ENCODE results near the gene FOXF1. TPM values are rescaled to one million over a fixed set of nuclear protein-coding genes. Genes with fewer than 3 reads are reported as not detected.

FOXF1 gene
- total and polyA plus RNA-seq, 2 of the 13 experiments (the other 11 are each of a cell fraction or from before 2014, with no cell fraction given) = not detected

- TF ChIP-seq ZHX2 (IDR thresholded peaks at IDR 0.05; ENCODE audit: low read depth) (no peak), ZHX2 (CRISPR knock-in tag; IDR thresholded peaks at IDR 0.05; ENCODE audit: borderline replicate concordance) (no peak), ZBTB1 (CRISPR knock-in tag; IDR thresholded peaks at IDR 0.05; ENCODE audit: borderline replicate concordance) (no peak), THRA (CRISPR knock-in tag; IDR thresholded peaks at IDR 0.05; ENCODE audit: borderline replicate concordance) (no peak), REST (IDR thresholded peaks at IDR 0.05; ENCODE audit: borderline replicate concordance in 1 of 2, low read depth in 1 of 2, low read length in 2 of 2) (no peak), ZNF580 (CRISPR knock-in tag; IDR thresholded peaks at IDR 0.05; ENCODE audit: borderline replicate concordance, low read depth) (no peak), ARID3A (IDR thresholded peaks at IDR 0.05; ENCODE audit: low read depth, low read length) (no peak), ZNF430 (CRISPR knock-in tag; IDR thresholded peaks at IDR 0.05) (no peak), ZNF557 (CRISPR knock-in tag; IDR thresholded peaks at IDR 0.05) (no peak), ZKSCAN5 (CRISPR knock-in tag; IDR thresholded peaks at IDR 0.05) (no peak), SSRP1 (CRISPR knock-in tag; IDR thresholded peaks at IDR 0.05) (no peak)
These were observed 31.2 kb downstream of the FOXF1 start (continued) for GRCh38 chr16:86541560-86541959.

All from HepG2 (cell line).